ENCODE data around the gene VPS25. TPM values are rescaled to one million over a fixed set of nuclear protein-coding genes. Genes with fewer than 3 reads are reported as not detected.

VPS25 gene
- total RNA-seq, 4 donors from 2014 or later = 44.8 to 54.6 (median 53.5) TPM

- H3K27me3 ChIP-seq = peaks cover 4 to 26% (median 15%) of the 10 kb centered on the region in 3 donors
- intact Hi-C loops (cut with DNase I; ENCODE audit: low total_unique reads) (no loop called here), in situ Hi-C loops (cut with MboI; ENCODE audit: low sequenced_read_pairs in 4 of 4) (loop anchor here in 3 of 4 donors (5.0 to 25.0 kb wide), 4 partner anchors 33 to 175 kb away; partner anchors contain the start of gene PSMC3IP (in 1 of the 3))
- H3K4me3 ChIP-seq = peak overlapping the region; percentile 50 to 66 (median 58)
- H3K27ac ChIP-seq = peak overlapping the region; percentile 35 to 78 (median 72)
- ATAC-seq (no peak), DNase-seq (no peak)
- H3K4me1 ChIP-seq = peaks cover 3 to 13% of the 10 kb centered on the region in 2 donors
- no peaks in the 10 kb centered on the region for H3K9me3 ChIP-seq
- TF ChIP-seq POLR2A (IDR thresholded peaks at IDR 0.05) = no peak
- TF ChIP-seq CTCF (IDR thresholded peaks at IDR 0.05 in 4 of 5, conservative IDR thresholded peaks at IDR 0.05 in 1 of 5) = no peak
- no peaks in the 10 kb centered on the region for H3K36me3 ChIP-seq
Observed at GRCh38 chr17:42759982-42760651, 13.1 kb upstream of the VPS25 start.

- H3K27me3 ChIP-seq = peaks cover 4 to 26% (median 15%) of the 10 kb centered on the region in 3 donors
- no peaks in the 10 kb centered on the region for H3K9me3 ChIP-seq
- in situ Hi-C loops (cut with MboI; ENCODE audit: low sequenced_read_pairs in 4 of 4) = loop anchor here in 3 of 4 donors (5.0 to 25.0 kb wide), 4 partner anchors 34 to 176 kb away; partner anchors contain the start of gene PSMC3IP (in 1 of the 3)
- TF ChIP-seq CTCF (IDR thresholded peaks at IDR 0.05 in 4 of 5, conservative IDR thresholded peaks at IDR 0.05 in 1 of 5) = no peak
- peak in 1 of 2 donors; percentile 41 for TF ChIP-seq POLR2A (IDR thresholded peaks at IDR 0.05)
- peak within 1 kb of the TSS; percentile 50 to 66 (median 58) for H3K4me3 ChIP-seq
- intact Hi-C loops (cut with DNase I; ENCODE audit: low total_unique reads) = no loop called here
- peak in 1 of 2 donors; percentile 24 for ATAC-seq
- H3K36me3 ChIP-seq = no peaks in the 10 kb centered on the region
- peaks cover 3 to 13% of the 10 kb centered on the region in 2 donors for H3K4me1 ChIP-seq
- H3K27ac ChIP-seq = peak within 1 kb of the TSS; percentile 67 to 78 (median 74)
- no peak for DNase-seq
Observed at GRCh38 chr17:42760652-42761581, 12.3 kb upstream of the VPS25 start, which contains the start of gene RAMP2. TSS of gene RAMP2 (plus strand) at chr17:42761227. CDS start at chr17:42761262, 35 bp downstream.

- H3K27me3 ChIP-seq = peaks cover 4 to 26% (median 15%) of the 10 kb centered on the region in 3 donors
- peaks cover 3 to 13% of the 10 kb centered on the region in 2 donors for H3K4me1 ChIP-seq
- no peak for DNase-seq
- no peaks in the 10 kb centered on the region for H3K36me3 ChIP-seq
- H3K27ac ChIP-seq = peak overlapping the region; percentile 67 to 78 (median 74)
- intact Hi-C loops (cut with DNase I; ENCODE audit: low total_unique reads) = loop anchor here (2.0 kb wide), 2 partner anchors 17 to 183 kb away; partner anchors contain the start of gene EZH1
- in situ Hi-C loops (cut with MboI; ENCODE audit: low sequenced_read_pairs in 4 of 4) = loop anchor here in 3 of 4 donors (5.0 to 25.0 kb wide), 4 partner anchors 34 to 177 kb away; partner anchors contain the start of gene PSMC3IP (in 1 of the 3)
- TF ChIP-seq CTCF (IDR thresholded peaks at IDR 0.05 in 4 of 5, conservative IDR thresholded peaks at IDR 0.05 in 1 of 5) (no peak), POLR2A (IDR thresholded peaks at IDR 0.05) (no peak)
- H3K4me3 ChIP-seq = peak overlapping the region; percentile 50 to 66 (median 58)
- H3K9me3 ChIP-seq = no peaks in the 10 kb centered on the region
- no peak for ATAC-seq
Observed at GRCh38 chr17:42761638-42762037, 11.6 kb upstream of the VPS25 start.

DNA sequence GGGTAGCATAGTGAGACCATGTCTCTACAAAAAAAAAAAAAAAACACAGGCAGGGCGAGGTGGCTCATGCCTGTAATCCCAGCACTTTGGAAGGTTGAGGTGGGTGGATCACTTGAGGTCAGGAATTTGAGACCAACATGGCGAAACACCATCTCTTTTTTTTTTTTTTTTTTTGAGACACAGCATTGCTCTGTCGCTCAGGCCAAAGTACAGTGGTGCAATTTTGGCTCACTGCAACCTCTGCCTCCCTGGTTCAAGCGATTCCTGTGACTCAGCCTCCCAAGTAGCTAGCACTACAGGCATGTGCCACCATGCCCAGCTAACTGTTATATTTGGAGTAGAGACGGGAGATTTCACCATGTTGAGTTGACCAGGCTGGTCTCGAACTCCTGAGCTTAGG, 7.1 kb upstream of the VPS25 start:
- Histone ChIP-seq H3K9me3 (no peaks in the 10 kb centered on the region), H3K36me3 (no peaks in the 10 kb centered on the region), H3K4me1 (peaks cover 0 to 8% of the 10 kb centered on the region in 2 donors), H3K4me3 (no peak overlapping the region), H3K27ac (no peak overlapping the region), H3K27me3 (peaks cover 4 to 16% (median 8%) of the 10 kb centered on the region in 3 donors)
- TF ChIP-seq CTCF (IDR thresholded peaks at IDR 0.05 in 4 of 5, conservative IDR thresholded peaks at IDR 0.05 in 1 of 5) (no peak), POLR2A (IDR thresholded peaks at IDR 0.05) (no peak)
- in situ Hi-C loops (cut with MboI; ENCODE audit: low sequenced_read_pairs in 4 of 4) (loop anchor here in 2 of 4 donors (10.0 to 25.0 kb wide), 2 partner anchors 179 to 181 kb away; partner anchors contain the start of gene PSMC3IP (in 1 of the 2)), intact Hi-C loops (cut with DNase I; ENCODE audit: low total_unique reads) (no loop called here)
- ATAC-seq (no peak), DNase-seq (no peak)

All from gastrocnemius medialis (tissue), 4 donors.